Adrenal gland (tissue), 12 donors: ENCODE data around the gene ERF. TPM values are rescaled to one million over a fixed set of nuclear protein-coding genes. Genes with fewer than 3 reads are reported as not detected.
A peak's percentile ranks its signal among the peaks of the same experiment; 100 is the strongest.

Experiments used
- DNase-seq, 7 donors: peaks; one replicate each; pipeline ENCODE4 v3.0.0-alpha.2; 2019 to 2020
- H3K27ac ChIP-seq, 5 donors: fragments of 200-600 bp; sonication (generic) in 4 of 5; 1 replicate in 3 of 5; 2 replicates in 2 of 5; pipeline versions ENCODE4 v1.5.1 to v1.8.0; 2016 to 2020; ENCODE audit warnings: mild to moderate bottlenecking in 1 of 5
- H3K27me3 ChIP-seq: fragments of 200-600 bp; 2 replicates; pipeline ENCODE4 v1.8.0; 2021
- H3K36me3 ChIP-seq, 2 donors: fragments of 200-600 bp; replicated peaks in 1 of 2; 1 replicate in 1 of 2; 2 replicates in 1 of 2; pipeline versions ENCODE4 v1.5.1 to v1.8.0; 2018 to 2022
- H3K4me1 ChIP-seq, 2 donors: fragments of 200-600 bp; replicated peaks in 1 of 2; 1 replicate in 1 of 2; 2 replicates in 1 of 2; pipeline versions ENCODE4 v1.5.1 to v1.8.0; 2018 to 2021
- H3K4me3 ChIP-seq, 4 donors: fragments of 200-600 bp; sonication (generic) in 3 of 4; one replicate each; pipeline ENCODE4 v1.5.1; 2016 to 2018
- H3K9me3 ChIP-seq, 3 donors: fragments of 200-600 bp; sonication (generic) in 1 of 3; replicated peaks in 1 of 3; 1 replicate in 2 of 3; 2 replicates in 1 of 3; pipeline versions ENCODE4 v1.5.1 to v1.8.0; 2016 to 2021
- CTCF ChIP-seq, 6 experiments: fragments of 450-650 bp in 4 of 6; fragments of 200-600 bp in 2 of 6; sonication (generic) in 1 of 6; IDR thresholded peaks; 1 replicate in 5 of 6; 2 replicates in 1 of 6; pipeline versions ENCODE4 v1.5.1 to v1.8.0; 2016 to 2021; ENCODE audit warnings: antibody characterized with exemption in 6 of 6, mild to moderate bottlenecking in 2 of 6, moderate library complexity in 1 of 6
- POLR2A ChIP-seq, 2 donors: fragments of 450-650 bp; IDR thresholded peaks; one replicate each; pipeline ENCODE4 v1.6.1; 2017; ENCODE audit warnings: antibody characterized with exemption in 2 of 2, mild to moderate bottlenecking in 2 of 2, moderate library complexity in 1 of 2
- WGBS, 4 donors: extraction: QIAGEN DNeasy Blood & Tissue Kit in 2 of 4; methylation state at CpG; one replicate each; pipeline versions ENCODE4 v1.1.5 to v1.1.7; 2013 to 2017; 5-methylcytosine and 5-hydroxymethylcytosine counted together
- intact Hi-C, 2 donors: fragments of 100-400 bp; cut with DNase I; formaldehyde crosslinking; loops; one replicate each; pipeline versions ENCODE4 v1.14.1 to v1.15.0; 2022 to 2023
- polyA plus RNA-seq, 3 donors: library from polyadenylated mRNA; stranded (reverse); fragments of 200-250 nt in 2 of 3; fragments of 350-450 nt in 1 of 3; fragmentation: Illumina TruSeq in 1 of 3; extraction: RNeasy Lipid Tissue Mini Kit (QIAGEN cat#74804) in 1 of 3; gene quantifications; one replicate each; pipeline ENCODE4 v1.2.3, GENCODE V29; 2013 to 2014
- total RNA-seq, 9 donors: library from RNA; depleted of rRNA in 4 of 9; stranded (reverse); fragments of >200 nt in 4 of 9; fragments of 120-200 nt in 1 of 9; fragmentation: NEBNext Ultra II Directional in 1 of 9; extraction: Animal tissue kit (Norgen Biotek cat#: 25700) in 1 of 9; gene quantifications; one replicate each; pipeline versions ENCODE4 v1.1.0 to v1.2.4, GENCODE V29; 2013 to 2023
- donor health status: healthy with polysubstance abuse.
- donor health status: Bipolar disorder and iron deficiency.
- donor health status: DM: yes; HTN: yes; CAD: no.
- donor health status: DM: no; HTN: no; CAD: no.
- donor health status: DM: no; HTN: no; CAD: no.
- donor health status: DM: yes; HTN: yes; CAD: no.

ERF gene
- total and polyA plus RNA-seq, 12 donors: 11.4 to 147 (median 52.4) TPM

DNA sequence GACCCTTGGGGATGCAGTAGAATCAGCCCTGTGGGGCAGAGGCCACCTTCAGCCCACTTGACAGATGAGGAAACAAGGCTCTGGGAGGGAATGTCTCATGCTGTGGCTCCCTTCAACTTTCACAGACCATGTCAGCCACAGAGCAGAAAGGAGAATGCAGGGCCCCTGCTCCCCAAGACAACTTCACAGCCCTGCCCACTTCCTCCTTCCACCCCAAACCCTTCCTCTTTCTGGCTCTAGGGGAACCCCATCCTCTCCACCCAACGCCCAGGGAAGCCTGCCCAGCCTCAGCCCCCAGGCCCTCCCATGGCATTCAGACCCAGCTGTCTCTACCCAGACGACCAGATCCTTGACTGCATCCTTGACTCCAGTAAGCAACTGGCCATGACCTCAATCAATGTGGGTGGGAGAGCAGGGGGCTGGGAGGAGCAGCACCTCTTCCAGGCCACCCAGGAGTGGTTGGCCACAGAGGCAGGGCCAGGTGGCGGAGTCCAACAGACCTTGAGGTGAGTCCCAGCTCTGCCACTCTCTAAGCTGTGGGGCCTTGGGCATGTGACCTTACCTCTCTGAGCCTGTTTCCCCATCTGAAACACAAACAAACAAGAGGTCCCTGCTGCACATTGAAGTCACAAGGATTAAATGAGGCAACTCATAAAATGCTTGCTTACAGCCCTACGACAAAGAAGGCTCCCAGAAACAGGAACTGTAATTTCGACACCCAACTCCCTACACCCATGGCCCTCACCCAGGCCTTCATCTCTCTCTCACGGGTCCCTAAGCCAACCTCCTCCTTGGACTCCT lies 53.2 kb downstream of the ERF start:
- TF ChIP-seq CTCF (IDR thresholded peaks at IDR 0.05) (no peak), POLR2A (IDR thresholded peaks at IDR 0.05) (no peak)
- Histone ChIP-seq H3K4me3 (no peak overlapping the region), H3K36me3 (peaks cover 0 to 71% of the 10 kb centered on the region in 2 donors), H3K27ac (peak overlapping the region in 3 of 5 donors; percentile 44 to 88 (median 75)), H3K4me1 (peaks cover 0 to 47% of the 10 kb centered on the region in 2 donors), H3K9me3 (no peaks in the 10 kb centered on the region), H3K27me3 (no peaks in the 10 kb centered on the region)
- 48 to 55% (median 51%) methylated on average over 5 to 6 of the region's 6 CpGs for WGBS, 4 donors
- intact Hi-C loops: no loop called here
- peak in 4 of 7 donors; percentile 30 to 61 (median 47) for DNase-seq

- no peak for TF ChIP-seq POLR2A (IDR thresholded peaks at IDR 0.05)
- TF ChIP-seq CTCF (IDR thresholded peaks at IDR 0.05): no peak
- Histone ChIP-seq H3K9me3 (no peaks in the 10 kb centered on the region), H3K27ac (no peak overlapping the region), H3K27me3 (no peaks in the 10 kb centered on the region), H3K4me1 (peaks cover 0 to 47% of the 10 kb centered on the region in 2 donors), H3K36me3 (peaks cover 0 to 57% of the 10 kb centered on the region in 2 donors), H3K4me3 (no peak overlapping the region)
- DNase-seq: peak in 1 of 7 donors; percentile 11
- intact Hi-C loops: no loop called here
- WGBS, 4 donors: 82 to 100% (median 89%) methylated on average over 1 to 5 of the region's 5 CpGs
Measured at GRCh38 chr19:42200116-42200715, 54.7 kb downstream of the ERF start.

- intact Hi-C loops: no loop called here
- Histone ChIP-seq H3K27me3 (no peaks in the 10 kb centered on the region), H3K27ac (peak overlapping the region in 1 of 5 donors; percentile 16), H3K9me3 (no peaks in the 10 kb centered on the region), H3K36me3 (peaks cover 0 to 51% of the 10 kb centered on the region in 2 donors), H3K4me3 (no peak overlapping the region), H3K4me1 (peaks cover 0 to 47% of the 10 kb centered on the region in 2 donors)
- peak in 3 of 7 donors; percentile 30 to 59 (median 51) for DNase-seq
- TF ChIP-seq CTCF (IDR thresholded peaks at IDR 0.05) (no peak), POLR2A (IDR thresholded peaks at IDR 0.05) (no peak)
- whole genome bisulfite sequencing, 4 donors: 73 to 78% (median 77%) methylated on average over 5 to 32 of the region's 32 CpGs
Measured at GRCh38 chr19:42199440-42200115, 55.4 kb downstream of the ERF start.
